GM19452 (cell line): ENCODE measurements around the gene KRT10.
"Not testable (repeated sequence)": the region's sequence is repeated elsewhere in the genome, so short reads cannot be mapped to it uniquely, and the experiment has no call there.

ENCODE experiments used
- ATAC-seq: cut with Tn5 transposase; IDR thresholded peaks from one replicate; pipeline ENCODE4 v1.9.1; 2021; ENCODE audit not compliant: unreplicated experiment

Gene KRT10

GRCh38 chr17:40833882-40834281 lies 11.5 kb upstream of the KRT10 start:
- no peak for ATAC-seq

GRCh38 chr17:40832840-40833239 lies 10.4 kb upstream of the KRT10 start:
- ATAC-seq: no peak

- ATAC-seq: no peak
Observed at GRCh38 chr17:40830085-40830776, 7.8 kb upstream of the KRT10 start.

DNA sequence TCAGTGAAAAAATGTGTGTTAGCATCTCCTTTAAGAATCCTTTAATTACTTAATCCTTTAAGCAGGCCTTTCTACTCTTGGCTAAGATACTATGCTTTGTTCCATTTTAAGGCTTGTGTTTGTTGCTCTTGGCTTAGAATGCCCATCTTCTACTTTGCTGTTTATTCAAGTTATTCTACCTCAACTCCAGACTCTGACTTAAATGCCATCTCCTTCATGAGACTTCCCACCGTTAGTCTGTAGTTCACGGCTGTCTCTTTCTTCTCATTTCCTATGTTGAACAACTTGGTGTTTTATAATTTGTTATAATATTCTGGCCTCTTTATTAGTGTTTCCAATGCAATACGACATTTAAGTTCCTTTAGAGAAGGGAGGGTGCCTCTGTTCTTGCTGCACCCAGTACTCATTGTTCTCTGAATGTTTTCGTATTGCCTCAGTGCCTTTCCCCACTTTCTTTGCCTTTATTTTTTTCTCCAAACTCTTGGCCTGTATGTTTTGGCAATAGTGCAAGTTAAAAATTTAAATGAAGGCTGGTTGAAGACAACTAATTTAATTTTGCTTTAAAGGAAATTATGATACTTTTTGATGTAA lies 6.1 kb upstream of the KRT10 start:
- no peak for ATAC-seq

GRCh38 chr17:40827746-40828453 lies 5.5 kb upstream of the KRT10 start:
- ATAC-seq: no peak

DNA sequence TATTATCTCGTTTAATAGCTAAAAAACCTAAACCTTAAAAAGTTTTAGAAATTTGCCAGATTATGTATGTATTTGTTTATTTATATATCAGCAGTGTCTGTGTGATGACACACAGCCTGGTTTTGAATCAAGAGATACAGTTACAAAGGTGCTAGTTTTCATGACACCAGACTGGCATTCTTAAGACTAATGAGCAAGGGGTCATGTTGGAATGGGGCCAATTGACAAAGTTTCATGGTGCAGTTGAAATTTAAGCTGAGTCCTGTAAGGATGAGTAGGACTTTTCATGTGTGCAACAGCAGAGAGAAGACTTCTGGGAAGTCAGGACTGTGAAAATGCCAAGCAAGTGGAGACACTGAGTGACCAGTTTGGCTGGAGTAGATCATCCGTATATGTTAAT lies 3.2 kb upstream of the KRT10 start:
- no peak for ATAC-seq

DNA sequence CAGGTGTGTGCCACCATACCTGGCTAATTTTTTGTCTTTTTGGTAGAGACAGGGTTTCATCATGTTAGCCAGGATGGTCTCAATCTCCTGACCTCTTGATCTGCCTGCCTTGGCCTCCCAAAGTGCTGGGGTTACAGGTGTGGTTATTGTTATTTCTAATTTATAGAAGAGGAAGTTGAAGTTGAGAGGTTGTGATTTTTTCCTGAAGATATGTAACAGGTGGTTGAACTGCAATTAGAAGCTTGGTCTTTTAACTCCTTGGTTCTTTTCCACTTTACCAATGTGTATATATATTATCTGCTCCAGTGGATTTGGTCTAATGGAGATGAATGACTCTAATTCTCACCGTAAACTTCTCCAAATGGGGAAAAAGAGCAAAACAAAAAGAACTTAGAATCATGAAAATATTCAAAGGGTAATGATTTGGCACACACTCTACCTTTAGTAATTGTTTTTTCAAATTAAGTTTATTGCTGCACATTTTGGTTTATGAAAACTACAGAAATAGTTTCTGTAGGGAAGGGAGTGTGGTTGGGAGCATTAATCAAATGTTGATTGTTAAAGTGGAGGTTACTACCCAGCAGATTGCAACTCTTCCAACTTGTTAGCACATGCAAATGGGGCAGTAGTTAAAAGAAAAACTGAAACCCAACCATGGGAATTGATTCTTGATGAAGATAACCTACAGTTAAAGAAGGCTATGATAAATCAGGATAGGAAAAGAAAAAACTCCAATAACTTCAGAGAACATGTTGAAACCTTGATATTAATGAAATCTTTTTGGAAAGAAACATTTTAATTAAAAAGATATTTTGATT lies 1.8 kb upstream of the KRT10 start:
- no peak for ATAC-seq

DNA sequence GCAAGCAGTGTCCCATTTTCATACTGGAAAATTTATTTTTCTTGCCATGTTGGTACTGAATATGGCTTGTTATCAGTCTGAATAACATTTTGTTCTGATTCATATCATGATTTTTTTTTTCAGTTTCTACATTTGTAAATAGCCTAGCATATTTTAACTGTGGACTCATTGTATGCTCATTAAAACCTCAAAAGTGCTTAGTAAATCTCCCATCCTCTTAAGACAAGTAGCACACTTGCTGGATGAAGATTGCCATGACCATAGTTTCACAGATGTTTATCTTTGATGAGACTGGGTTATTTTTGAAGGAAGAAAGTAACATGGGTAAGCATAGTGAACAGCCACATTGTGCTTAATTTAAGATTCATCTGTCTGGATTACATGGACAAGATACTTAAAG lies 878 bp downstream of the KRT10 start:
- ATAC-seq: no peak

GRCh38 chr17:40820228-40820838 lies 2.1 kb downstream of the KRT10 start:
- no peak for ATAC-seq

DNA sequence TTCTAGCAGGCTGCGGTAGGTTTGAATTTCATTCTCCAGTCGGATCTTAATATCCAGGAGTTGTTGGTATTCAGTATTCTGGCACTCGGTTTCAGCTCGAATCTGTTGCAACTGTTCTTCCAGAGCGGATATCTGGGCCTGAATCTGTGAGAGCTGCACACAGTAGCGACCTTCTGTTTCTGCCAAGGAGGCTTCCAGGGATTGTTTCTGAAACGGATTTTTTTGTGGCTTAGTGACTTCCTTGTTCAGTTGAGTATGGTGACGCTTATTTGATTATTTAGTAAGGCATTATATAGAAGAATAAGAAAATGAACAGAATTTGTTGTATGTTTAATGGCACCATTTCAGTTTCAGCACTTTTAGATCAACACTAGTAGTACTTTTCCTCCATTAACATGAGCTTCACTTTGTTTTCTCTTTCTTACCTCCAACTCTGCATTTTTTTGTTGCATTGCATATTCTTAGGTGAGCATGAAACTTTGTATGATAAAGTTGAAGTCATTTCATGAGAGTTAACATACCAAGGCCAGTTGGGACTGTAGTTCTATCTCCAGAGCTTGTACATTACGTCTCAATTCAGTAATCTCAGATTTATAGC lies 2.8 kb downstream of the KRT10 start:
- no peak for ATAC-seq

GRCh38 chr17:40818733-40819527 lies 3.5 kb downstream of the KRT10 start:
- peak; percentile 60 for ATAC-seq

DNA sequence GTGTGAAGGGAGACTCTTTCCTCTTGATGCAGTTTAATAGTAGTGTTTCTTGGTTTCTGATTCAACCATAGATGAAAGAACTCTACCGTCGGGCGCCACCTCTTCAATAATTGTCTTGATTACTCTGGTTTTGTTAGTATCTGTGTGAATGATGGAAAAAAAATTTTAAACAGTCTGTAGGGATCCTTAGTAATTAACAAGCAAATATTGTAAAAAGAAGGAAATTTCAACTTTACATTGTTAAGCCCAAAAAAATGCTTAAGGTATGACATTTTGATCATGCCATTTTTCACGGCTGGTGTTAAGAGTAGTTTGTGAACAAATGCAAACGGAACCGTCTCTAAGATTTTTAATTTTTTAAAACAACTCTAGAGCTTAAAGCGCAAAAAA lies 4.1 kb downstream of the KRT10 start:
- ATAC-seq: no peak

GRCh38 chr17:40817103-40817682 lies 5.2 kb downstream of the KRT10 start:
- no peak for ATAC-seq

DNA sequence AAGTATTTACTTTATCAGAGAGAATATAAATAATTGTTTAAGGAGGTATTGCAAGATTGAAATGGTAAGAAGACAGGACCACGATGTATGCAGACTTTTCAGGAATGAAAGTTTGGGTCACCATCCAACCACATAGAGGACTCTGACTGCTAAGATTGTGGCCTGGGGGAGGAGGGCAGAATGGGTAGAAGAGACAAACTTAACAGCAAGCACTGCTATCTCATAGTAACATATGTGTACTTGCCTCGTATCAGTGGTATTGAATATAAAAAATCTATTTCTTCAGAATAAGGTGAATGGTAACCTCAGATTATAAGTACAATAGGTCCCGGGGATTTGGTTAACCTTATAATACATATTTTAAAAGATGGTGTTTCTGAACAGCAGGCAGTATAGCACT lies 5.8 kb downstream of the KRT10 start:
- no peak for ATAC-seq

DNA sequence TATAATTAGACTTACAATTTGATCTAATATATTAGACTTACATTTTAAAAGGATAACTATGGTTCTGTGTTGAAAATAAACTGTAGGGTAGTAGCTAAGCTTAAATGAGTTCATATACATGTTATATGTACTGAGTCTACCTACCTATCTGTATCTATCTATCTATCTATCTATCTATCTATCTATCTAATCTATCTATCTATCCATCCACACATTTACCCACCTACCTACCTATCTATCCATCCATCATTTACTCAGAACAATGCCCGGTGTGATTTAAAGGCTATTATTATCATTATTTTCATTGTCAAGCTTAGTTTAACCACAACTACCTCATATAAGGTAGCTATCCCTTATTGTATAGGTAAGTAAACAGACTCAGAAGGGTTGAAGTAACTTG lies 7.0 kb downstream of the KRT10 start:
- no peak for ATAC-seq

DNA sequence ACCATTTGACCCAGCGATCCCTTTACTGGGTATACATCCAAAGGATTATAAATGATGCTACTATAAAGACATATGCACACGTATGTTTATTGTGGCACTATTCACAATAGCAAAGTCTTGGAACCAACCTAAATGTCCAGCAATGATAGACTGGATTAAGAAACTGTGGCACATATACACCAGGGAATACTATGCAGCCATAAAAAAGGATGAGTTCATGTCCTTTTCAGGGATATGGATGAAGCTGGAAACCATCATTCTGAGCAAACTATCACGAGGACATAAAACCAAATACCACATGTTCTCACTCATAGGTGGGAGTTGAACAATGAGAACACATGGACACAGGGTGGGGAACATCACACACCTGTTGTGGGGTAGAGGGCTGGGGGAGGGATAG lies 7.8 kb downstream of the KRT10 start:
- ATAC-seq: not testable (repeated sequence)

GRCh38 chr17:40813804-40814203 lies 8.6 kb downstream of the KRT10 start:
- ATAC-seq: no peak

DNA sequence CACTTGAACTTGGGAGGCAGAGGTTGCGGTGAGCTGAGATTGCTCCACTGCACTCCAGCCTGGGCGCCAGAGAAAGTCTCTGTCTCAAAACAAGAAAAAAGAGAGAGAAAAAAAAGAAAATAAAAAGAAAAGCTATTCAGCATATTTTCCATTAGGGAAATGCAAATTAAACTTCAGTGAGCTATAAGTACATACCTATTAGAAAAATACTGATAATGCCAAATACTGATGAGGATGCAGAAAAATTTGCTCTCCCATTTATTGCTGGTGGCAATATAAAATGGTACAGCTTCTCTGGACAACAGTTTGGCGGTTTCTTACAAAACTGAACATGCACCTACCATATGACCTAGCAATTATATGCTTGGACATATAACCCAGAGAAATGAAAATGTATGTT lies 9.8 kb downstream of the KRT10 start:
- no peak for ATAC-seq

GRCh38 chr17:40810494-40810893 lies 11.9 kb downstream of the KRT10 start:
- no peak for ATAC-seq
